ENCODE measurements around the gene TNFSF18.

The TNFSF18 gene

DNA sequence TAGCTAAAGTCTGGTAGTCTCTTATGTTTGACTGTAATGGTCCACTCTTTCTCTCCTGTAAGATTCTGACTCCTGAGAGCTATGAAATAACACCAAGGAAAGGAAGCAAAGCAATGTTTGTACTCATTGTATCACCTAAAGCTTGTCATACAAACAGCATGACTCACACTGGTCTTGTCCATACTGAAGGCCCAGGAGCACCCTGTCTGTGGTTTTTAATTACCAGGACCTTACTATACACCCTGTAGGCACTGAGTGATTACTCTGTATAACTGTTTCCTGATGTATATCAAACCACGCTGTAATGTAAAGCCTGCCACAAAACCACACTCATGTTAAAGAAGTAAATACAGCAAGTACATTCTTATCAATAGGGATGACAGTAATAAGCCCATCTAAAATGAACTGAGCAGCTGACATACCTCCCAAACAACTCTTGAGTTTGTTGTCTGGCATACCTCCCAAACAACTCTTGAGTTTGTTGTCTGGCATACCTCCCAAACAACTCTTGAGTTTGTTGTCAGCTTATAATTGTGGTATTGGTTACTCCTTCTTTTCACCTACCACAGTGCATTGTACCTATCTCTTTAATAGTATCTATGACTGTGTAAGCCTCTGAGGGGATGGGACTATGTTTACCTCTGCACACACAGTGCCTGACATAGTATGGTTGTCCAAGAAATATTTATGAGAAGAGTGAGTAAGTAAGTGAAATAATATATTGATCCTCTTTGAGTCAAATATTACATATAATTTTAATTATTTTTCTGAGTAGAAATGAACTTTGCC is 11.6 kb upstream of the TNFSF18 start:
- Histone ChIP-seq H3K27me3 (ENCODE audit: control insufficient read depth, insufficient read depth, low read length) (no peaks in the 10 kb centered on the region), H3K4me3 (ENCODE audit: low read length) (no peak overlapping the region), H3K9ac (ENCODE audit: low read length) (no peak overlapping the region), H3K4me1 (ENCODE audit: control insufficient read depth, insufficient read depth, low read length) (peaks cover 5% of the 10 kb centered on the region), H3K9me3 (ENCODE audit: control insufficient read depth, low read length) (no peaks in the 10 kb centered on the region), H3K36me3 (ENCODE audit: control insufficient read depth, insufficient read depth, low read length) (no peaks in the 10 kb centered on the region)

DNA sequence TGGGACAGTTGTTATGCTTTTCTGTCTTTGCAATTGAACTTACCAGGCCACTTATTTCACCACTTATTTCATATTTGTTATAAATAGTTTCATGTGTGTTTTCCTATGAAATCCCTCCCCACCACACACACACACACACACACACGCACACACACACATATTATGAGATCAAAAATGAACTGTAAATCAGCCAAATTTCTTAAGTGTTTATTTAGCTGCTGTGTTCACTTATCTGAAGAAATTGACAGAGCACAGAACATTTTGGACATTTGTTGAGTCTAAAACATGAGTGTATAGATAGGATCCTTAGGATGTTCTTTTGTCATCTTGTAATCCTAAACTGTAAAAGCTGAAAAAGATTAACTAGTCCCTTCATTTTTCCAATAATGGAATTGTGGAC is 7.8 kb upstream of the TNFSF18 start:
- no peaks in the 10 kb centered on the region for H3K36me3 ChIP-seq (ENCODE audit: control insufficient read depth, insufficient read depth, low read length)
- no peaks in the 10 kb centered on the region for H3K9me3 ChIP-seq (ENCODE audit: control insufficient read depth, low read length)
- H3K4me3 ChIP-seq (ENCODE audit: low read length), result no peak overlapping the region
- H3K4me1 ChIP-seq (ENCODE audit: control insufficient read depth, insufficient read depth, low read length), result peaks cover 5% of the 10 kb centered on the region
- no peaks in the 10 kb centered on the region for H3K27me3 ChIP-seq (ENCODE audit: control insufficient read depth, insufficient read depth, low read length)
- no peak overlapping the region for H3K9ac ChIP-seq (ENCODE audit: low read length)

- no peak overlapping the region for H3K9ac ChIP-seq (ENCODE audit: low read length)
- H3K4me1 ChIP-seq (ENCODE audit: control insufficient read depth, insufficient read depth, low read length), result peaks cover 7% of the 10 kb centered on the region
- H3K4me3 ChIP-seq (ENCODE audit: low read length), result no peak overlapping the region
- no peaks in the 10 kb centered on the region for H3K36me3 ChIP-seq (ENCODE audit: control insufficient read depth, insufficient read depth, low read length)
- H3K27me3 ChIP-seq (ENCODE audit: control insufficient read depth, insufficient read depth, low read length), result no peaks in the 10 kb centered on the region
- H3K9me3 ChIP-seq (ENCODE audit: control insufficient read depth, low read length), result no peaks in the 10 kb centered on the region
Measured at GRCh38 chr1:173057984-173058383, 7.2 kb upstream of the TNFSF18 start.

GRCh38 chr1:173056365-173056764 is 5.6 kb upstream of the TNFSF18 start:
- Histone ChIP-seq H3K9me3 (ENCODE audit: control insufficient read depth, low read length) (no peaks in the 10 kb centered on the region), H3K27me3 (ENCODE audit: control insufficient read depth, insufficient read depth, low read length) (no peaks in the 10 kb centered on the region), H3K9ac (ENCODE audit: low read length) (no peak overlapping the region), H3K4me3 (ENCODE audit: low read length) (no peak overlapping the region), H3K4me1 (ENCODE audit: control insufficient read depth, insufficient read depth, low read length) (peaks cover 15% of the 10 kb centered on the region), H3K36me3 (ENCODE audit: control insufficient read depth, insufficient read depth, low read length) (no peaks in the 10 kb centered on the region)

- Histone ChIP-seq H3K9me3 (ENCODE audit: control insufficient read depth, low read length) (no peaks in the 10 kb centered on the region), H3K4me3 (ENCODE audit: low read length) (no peak overlapping the region), H3K36me3 (ENCODE audit: control insufficient read depth, insufficient read depth, low read length) (no peaks in the 10 kb centered on the region), H3K9ac (ENCODE audit: low read length) (no peak overlapping the region), H3K4me1 (ENCODE audit: control insufficient read depth, insufficient read depth, low read length) (peaks cover 23% of the 10 kb centered on the region), H3K27me3 (ENCODE audit: control insufficient read depth, insufficient read depth, low read length) (no peaks in the 10 kb centered on the region)
Measured at GRCh38 chr1:173052681-173053196, 2.0 kb upstream of the TNFSF18 start.

DNA sequence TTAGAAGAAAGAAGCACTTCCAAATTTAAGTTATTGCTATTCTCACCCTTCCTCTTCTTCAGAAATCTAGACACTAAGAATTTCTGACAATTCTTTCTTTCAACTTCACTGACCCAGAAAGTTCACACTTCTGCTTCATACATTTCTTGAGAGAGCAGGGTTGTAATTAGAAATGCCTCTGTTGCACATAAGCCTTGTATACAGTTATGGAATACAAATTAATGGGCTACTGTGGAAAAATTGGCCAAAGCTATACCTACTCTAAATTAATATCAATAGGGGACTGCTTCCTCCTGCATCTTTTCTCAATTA is 1.5 kb downstream of the TNFSF18 start:
- Histone ChIP-seq H3K4me1 (ENCODE audit: control insufficient read depth, insufficient read depth, low read length) (peaks cover 23% of the 10 kb centered on the region), H3K36me3 (ENCODE audit: control insufficient read depth, insufficient read depth, low read length) (no peaks in the 10 kb centered on the region), H3K4me3 (ENCODE audit: low read length) (no peak overlapping the region), H3K9ac (ENCODE audit: low read length) (no peak overlapping the region), H3K9me3 (ENCODE audit: control insufficient read depth, low read length) (no peaks in the 10 kb centered on the region), H3K27me3 (ENCODE audit: control insufficient read depth, insufficient read depth, low read length) (no peaks in the 10 kb centered on the region)

- Histone ChIP-seq H3K9me3 (ENCODE audit: control insufficient read depth, low read length) (no peaks in the 10 kb centered on the region), H3K36me3 (ENCODE audit: control insufficient read depth, insufficient read depth, low read length) (no peaks in the 10 kb centered on the region), H3K27me3 (ENCODE audit: control insufficient read depth, insufficient read depth, low read length) (no peaks in the 10 kb centered on the region)
Measured at GRCh38 chr1:173048621-173049321, 2.0 kb downstream of the TNFSF18 start.

GRCh38 chr1:173044656-173045055 is 6.1 kb downstream of the TNFSF18 start:
- Histone ChIP-seq H3K27me3 (ENCODE audit: control insufficient read depth, insufficient read depth, low read length) (no peaks in the 10 kb centered on the region), H3K36me3 (ENCODE audit: control insufficient read depth, insufficient read depth, low read length) (no peaks in the 10 kb centered on the region), H3K9me3 (ENCODE audit: control insufficient read depth, low read length) (no peaks in the 10 kb centered on the region), H3K4me1 (ENCODE audit: control insufficient read depth, insufficient read depth, low read length) (peaks cover 13% of the 10 kb centered on the region), H3K9ac (ENCODE audit: low read length) (no peak overlapping the region), H3K4me3 (ENCODE audit: low read length) (no peak overlapping the region)

More at GRCh38 chr1:173048621-173049321, 2.0 kb downstream of the TNFSF18 start:
- Histone ChIP-seq H3K4me3 (ENCODE audit: low read length) (no peak overlapping the region), H3K4me1 (ENCODE audit: control insufficient read depth, insufficient read depth, low read length) (peaks cover 24% of the 10 kb centered on the region), H3K9ac (ENCODE audit: low read length) (no peak overlapping the region)

- H3K9ac ChIP-seq (ENCODE audit: low read length), result no peak overlapping the region
Measured at GRCh38 chr1:173043253-173043652, 7.5 kb downstream of the TNFSF18 start.

DNA sequence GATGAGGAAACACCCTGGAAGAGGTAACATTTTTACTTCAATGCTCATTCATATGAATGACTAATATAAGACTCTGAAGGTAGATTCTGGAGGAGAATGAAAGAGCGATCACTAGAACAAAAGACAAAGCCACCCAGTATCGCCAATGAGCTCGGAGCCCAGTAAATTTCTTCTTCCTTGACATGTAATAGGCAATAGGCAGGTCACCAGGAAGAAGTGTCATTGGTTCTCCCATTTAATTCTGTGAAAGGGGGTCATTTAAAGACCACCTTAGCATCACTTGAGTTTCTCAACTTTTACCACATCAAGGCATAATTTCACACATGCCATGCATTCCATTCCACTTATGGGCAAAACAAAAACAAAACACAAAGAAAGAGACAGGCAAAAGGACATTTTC is 7.9 kb downstream of the TNFSF18 start:
- H3K36me3 ChIP-seq (ENCODE audit: control insufficient read depth, insufficient read depth, low read length), result no peaks in the 10 kb centered on the region
- H3K9ac ChIP-seq (ENCODE audit: low read length), result no peak overlapping the region
- H3K4me3 ChIP-seq (ENCODE audit: low read length), result no peak overlapping the region
- peaks cover 13% of the 10 kb centered on the region for H3K4me1 ChIP-seq (ENCODE audit: control insufficient read depth, insufficient read depth, low read length)
- H3K27me3 ChIP-seq (ENCODE audit: control insufficient read depth, insufficient read depth, low read length), result no peaks in the 10 kb centered on the region
- H3K9me3 ChIP-seq (ENCODE audit: control insufficient read depth, low read length), result no peaks in the 10 kb centered on the region

More at GRCh38 chr1:173043253-173043652, 7.5 kb downstream of the TNFSF18 start:
- H3K4me1 ChIP-seq (ENCODE audit: control insufficient read depth, insufficient read depth, low read length), result peaks cover 13% of the 10 kb centered on the region
- H3K36me3 ChIP-seq (ENCODE audit: control insufficient read depth, insufficient read depth, low read length), result no peaks in the 10 kb centered on the region
- no peaks in the 10 kb centered on the region for H3K27me3 ChIP-seq (ENCODE audit: control insufficient read depth, insufficient read depth, low read length)
- no peaks in the 10 kb centered on the region for H3K9me3 ChIP-seq (ENCODE audit: control insufficient read depth, low read length)
- H3K4me3 ChIP-seq (ENCODE audit: low read length), result no peak overlapping the region

GRCh38 chr1:173039626-173040025 is 11.1 kb downstream of the TNFSF18 start:
- H3K27me3 ChIP-seq (ENCODE audit: control insufficient read depth, insufficient read depth, low read length), result no peaks in the 10 kb centered on the region
- no peak overlapping the region for H3K4me3 ChIP-seq (ENCODE audit: low read length)
- H3K36me3 ChIP-seq (ENCODE audit: control insufficient read depth, insufficient read depth, low read length), result no peaks in the 10 kb centered on the region
- no peak overlapping the region for H3K9ac ChIP-seq (ENCODE audit: low read length)
- H3K9me3 ChIP-seq (ENCODE audit: control insufficient read depth, low read length), result no peaks in the 10 kb centered on the region
- H3K4me1 ChIP-seq (ENCODE audit: control insufficient read depth, insufficient read depth, low read length), result peaks cover 13% of the 10 kb centered on the region

DNA sequence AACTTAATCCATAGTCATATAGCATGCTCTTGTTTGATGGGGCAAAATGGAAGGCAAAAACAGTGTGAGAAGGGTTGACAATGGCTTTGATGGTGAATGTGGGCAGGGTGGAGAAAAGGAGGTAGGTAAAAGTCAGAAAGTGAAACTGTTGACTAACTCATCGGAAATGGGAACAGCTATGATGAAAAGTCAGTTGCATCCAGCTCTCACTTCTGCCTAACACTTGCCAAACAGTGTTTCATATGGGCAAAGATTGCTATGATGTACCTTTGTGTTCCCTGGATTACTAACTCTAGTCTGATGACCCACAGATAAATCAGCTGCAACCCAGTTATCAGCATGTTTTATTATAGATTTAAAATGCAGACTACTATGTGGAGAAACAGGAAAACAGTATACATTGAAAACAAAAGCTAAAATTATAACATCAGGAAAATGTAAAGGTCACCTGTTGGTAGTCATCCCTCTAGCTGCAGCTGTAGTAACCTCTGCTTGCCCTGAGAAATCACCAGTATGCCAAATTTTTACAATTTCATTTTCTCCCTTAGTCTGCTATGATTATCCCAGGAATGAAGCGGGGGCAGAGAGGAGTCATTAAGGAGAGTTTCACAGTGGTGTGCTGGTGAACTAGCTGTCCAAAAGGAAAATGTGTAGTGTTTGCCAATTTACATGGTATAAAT is 11.7 kb downstream of the TNFSF18 start:
- Histone ChIP-seq H3K9ac (ENCODE audit: low read length) (no peak overlapping the region), H3K4me3 (ENCODE audit: low read length) (no peak overlapping the region), H3K4me1 (ENCODE audit: control insufficient read depth, insufficient read depth, low read length) (peaks cover 13% of the 10 kb centered on the region), H3K9me3 (ENCODE audit: control insufficient read depth, low read length) (no peaks in the 10 kb centered on the region), H3K36me3 (ENCODE audit: control insufficient read depth, insufficient read depth, low read length) (no peaks in the 10 kb centered on the region), H3K27me3 (ENCODE audit: control insufficient read depth, insufficient read depth, low read length) (no peaks in the 10 kb centered on the region)

Measured in mucosa of stomach (tissue), 1 donor.